ENCODE measurements around the gene SPATA31D1.
"Not testable (repeated sequence)": the region's sequence is repeated elsewhere in the genome, so short reads cannot be mapped to it uniquely, and the experiment has no call there.

The SPATA31D1 gene

GRCh38 chr9:81988472-81988871 is at the start of gene SPATA31D1:
Gene SPATA31D1, plus strand, starts transcription at chr9:81988772. Its CDS starts 47 bp downstream, at chr9:81988819.
- DNase-seq (ENCODE audit: low read depth): not testable (repeated sequence)

GRCh38 chr9:81943393-81943792 is 45.2 kb upstream of the SPATA31D1 start, which contains the start of gene SPATA31D3:
Gene SPATA31D3, plus strand, starts transcription at chr9:81943500. Its CDS starts 86 bp downstream, at chr9:81943586.
- not testable (repeated sequence) for DNase-seq (ENCODE audit: low read depth)

- not testable (repeated sequence) for DNase-seq (ENCODE audit: low read depth)
Observed at GRCh38 chr9:81948650-81949049, 39.9 kb upstream of the SPATA31D1 start.

- DNase-seq (ENCODE audit: low read depth): no peak
Observed at GRCh38 chr9:81953096-81953495, 35.5 kb upstream of the SPATA31D1 start.

- DNase-seq (ENCODE audit: low read depth): no peak
Observed at GRCh38 chr9:81955625-81956024, 32.9 kb upstream of the SPATA31D1 start.

DNA sequence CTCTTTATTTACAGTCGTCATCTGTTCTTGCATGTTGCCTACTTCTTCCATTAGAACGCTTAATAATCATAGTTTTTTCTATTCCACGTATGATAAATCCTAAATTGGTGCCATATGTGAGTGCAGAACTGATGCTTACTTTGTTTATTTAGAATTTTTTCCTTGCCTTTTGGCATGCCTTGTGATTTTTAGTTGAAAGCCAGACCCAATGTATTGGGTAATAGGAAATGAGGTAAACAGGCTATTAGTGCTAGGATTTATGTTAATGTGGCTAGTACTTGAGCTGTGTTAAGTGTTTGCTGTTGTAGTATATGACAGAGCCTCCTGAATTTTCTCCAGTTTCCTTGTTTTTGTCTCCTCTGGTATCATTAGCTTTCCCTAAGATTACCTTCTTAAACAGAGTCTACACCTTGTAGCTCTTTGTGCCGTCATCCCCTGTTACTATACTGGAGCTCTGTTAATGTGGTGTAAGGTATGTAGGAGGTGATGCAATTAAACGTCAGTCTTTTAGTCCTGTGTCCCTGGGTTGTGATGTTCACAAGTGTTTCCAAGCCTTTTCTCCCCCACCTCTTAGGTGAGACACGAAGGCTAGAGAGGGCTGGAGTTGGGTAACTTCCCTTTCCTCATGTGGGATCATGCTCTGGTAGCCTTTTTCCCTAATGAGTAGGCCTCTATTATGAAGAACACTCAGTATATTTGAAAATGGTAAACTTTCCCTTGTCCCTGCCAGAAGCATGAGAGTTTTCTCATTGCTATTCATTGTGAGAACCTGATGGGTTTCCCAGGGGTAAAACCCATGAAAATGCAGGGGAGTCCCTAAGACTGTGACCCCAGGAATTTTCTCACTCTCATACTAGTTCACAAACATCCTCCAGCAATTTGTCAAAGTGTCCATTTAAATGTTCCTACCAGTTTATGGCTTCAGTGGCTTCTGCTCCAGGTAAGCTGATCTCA is 24.1 kb upstream of the SPATA31D1 start:
- no peak for DNase-seq (ENCODE audit: low read depth)

DNA sequence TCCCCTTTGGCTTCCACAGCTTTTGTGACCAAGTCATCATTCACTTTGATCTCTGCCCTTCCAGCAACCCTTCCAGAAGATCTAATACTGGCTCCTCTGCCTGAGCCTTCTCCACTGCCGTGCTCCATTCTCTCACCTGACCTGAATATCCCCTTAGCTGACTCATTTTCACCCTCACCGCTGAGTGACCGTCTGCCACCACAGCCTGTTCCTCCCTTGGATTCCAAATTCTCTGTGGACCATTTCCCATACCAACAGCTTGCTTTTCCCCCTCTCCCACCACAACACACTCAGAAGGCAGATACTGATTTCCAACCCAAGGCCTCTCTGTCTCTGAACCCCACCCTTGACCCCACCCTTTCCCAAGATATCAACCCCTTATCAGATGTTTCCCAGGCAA is 20.5 kb upstream of the SPATA31D1 start:
- no peak for DNase-seq (ENCODE audit: low read depth)

GRCh38 chr9:81969971-81970370 is 18.6 kb upstream of the SPATA31D1 start:
- no peak for DNase-seq (ENCODE audit: low read depth)

DNA sequence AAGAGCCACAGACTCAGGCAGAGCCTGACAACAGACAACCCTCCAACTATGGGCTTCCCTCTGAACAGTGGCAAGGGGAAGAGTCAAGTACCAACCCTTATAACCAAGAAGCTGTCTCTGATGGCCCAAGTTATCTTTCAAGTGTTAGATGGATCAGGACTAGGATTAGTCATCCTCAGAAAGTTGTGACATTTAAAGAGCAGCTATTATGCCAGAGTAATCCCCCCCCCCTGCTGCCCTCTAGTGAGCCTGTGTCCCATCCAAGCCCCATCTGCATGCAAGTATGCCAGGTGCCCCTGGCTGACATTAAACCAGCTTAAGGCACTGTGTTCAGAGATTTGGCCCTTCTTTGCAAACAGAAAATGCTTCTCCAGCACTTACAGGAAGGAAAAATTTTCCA is 16.8 kb upstream of the SPATA31D1 start:
- no peak for DNase-seq (ENCODE audit: low read depth)

DNA sequence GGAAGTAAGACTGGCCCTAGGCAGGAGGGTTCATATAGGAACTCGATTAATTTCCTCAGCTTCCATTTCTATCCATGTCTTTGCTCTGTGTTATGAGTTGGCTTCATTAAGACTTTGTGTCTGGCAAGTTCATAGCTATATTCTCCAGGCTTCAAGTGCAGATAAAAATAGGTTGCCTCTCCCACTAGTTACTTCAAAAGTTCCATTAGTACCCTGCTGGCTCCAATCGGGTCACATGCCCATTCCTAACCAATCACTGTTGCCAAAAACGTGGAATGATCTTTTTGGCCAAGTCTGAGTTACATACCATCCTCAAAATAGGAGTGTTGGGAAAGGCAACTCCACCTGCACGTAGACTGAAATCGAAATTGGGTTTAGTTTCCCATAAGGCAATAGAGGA is 13.8 kb upstream of the SPATA31D1 start:
- no peak for DNase-seq (ENCODE audit: low read depth)

- no peak for DNase-seq (ENCODE audit: low read depth)
Observed at GRCh38 chr9:81976351-81976750, 12.2 kb upstream of the SPATA31D1 start.

DNA sequence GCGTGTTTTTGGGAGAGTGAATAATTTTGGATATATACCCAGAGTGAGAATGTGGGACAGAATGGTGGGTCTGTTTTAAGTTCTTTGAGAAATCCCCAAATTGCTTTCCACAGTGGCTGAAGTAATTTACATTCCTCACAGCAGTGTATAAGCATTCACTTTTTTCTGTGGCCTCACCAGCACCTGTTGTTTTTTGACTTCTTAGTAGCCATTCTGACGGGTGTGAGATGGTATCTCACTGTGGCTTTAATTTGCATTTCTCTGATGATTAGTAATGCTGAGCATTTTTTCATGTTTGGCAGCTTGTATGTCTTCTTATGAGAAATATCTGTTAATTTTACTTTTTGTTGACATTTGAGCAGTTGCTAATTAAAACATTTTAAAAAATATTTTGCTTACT is 9.4 kb upstream of the SPATA31D1 start:
- DNase-seq (ENCODE audit: low read depth): no peak

- no peak for DNase-seq (ENCODE audit: low read depth)
Observed at GRCh38 chr9:81980568-81980967, 8.0 kb upstream of the SPATA31D1 start.

- no peak for DNase-seq (ENCODE audit: low read depth)
Observed at GRCh38 chr9:81981883-81982282, 6.7 kb upstream of the SPATA31D1 start.

- DNase-seq (ENCODE audit: low read depth): no peak
Observed at GRCh38 chr9:81984928-81985327, 3.6 kb upstream of the SPATA31D1 start.

DNA sequence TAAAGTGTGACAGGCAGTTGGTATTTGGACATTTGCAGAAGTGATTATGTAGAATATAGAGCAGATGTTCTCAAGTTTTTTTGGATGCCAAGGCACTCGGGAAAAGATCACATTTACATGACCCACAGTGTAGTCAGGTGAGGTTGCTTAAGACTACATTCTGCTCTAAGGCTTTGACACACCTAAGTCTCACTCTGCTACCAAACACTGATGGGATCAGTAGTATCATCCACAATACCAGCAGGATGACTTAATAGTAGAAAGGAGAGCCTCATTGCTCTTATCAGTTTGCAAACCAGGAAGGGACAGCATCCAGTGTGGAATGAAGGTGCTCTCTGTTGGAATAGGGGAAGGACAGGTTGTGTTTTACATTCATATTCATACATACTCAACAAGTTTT is 2.5 kb upstream of the SPATA31D1 start:
- no peak for DNase-seq (ENCODE audit: low read depth)

GRCh38 chr9:81989700-81990099 is 1.1 kb downstream of the SPATA31D1 start:
- DNase-seq (ENCODE audit: low read depth): no peak

- DNase-seq (ENCODE audit: low read depth): no peak
Observed at GRCh38 chr9:81993656-81994055, 5.1 kb downstream of the SPATA31D1 start.

GRCh38 chr9:81999806-82000205 is 11.2 kb downstream of the SPATA31D1 start:
- no peak for DNase-seq (ENCODE audit: low read depth)

GRCh38 chr9:82010711-82011110 is 22.1 kb downstream of the SPATA31D1 start:
- no peak for DNase-seq (ENCODE audit: low read depth)

GRCh38 chr9:82011133-82011532 is 22.6 kb downstream of the SPATA31D1 start:
- no peak for DNase-seq (ENCODE audit: low read depth)

DNA sequence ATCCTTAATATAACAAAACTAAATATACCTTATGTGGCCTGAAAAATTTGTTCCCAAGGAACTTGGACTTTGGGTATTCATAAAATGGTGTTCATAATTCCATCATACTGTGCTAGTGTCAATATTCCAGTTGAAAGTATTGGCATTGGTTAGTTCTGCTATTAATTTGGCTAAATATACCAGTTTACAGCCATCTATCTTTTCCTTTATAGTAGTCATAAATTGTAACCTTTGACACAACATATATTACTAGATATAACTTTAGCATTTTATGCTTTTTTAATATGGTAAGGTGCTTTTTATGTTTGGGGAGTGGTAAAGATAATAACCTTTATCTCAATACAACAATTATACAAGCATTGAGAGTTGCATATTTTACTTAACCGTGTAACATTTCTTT is 23.7 kb downstream of the SPATA31D1 start:
- no peak for DNase-seq (ENCODE audit: low read depth)

- no peak for DNase-seq (ENCODE audit: low read depth)
Observed at GRCh38 chr9:82020331-82020730, 31.8 kb downstream of the SPATA31D1 start.

- DNase-seq (ENCODE audit: low read depth): no peak
Observed at GRCh38 chr9:82021198-82021597, 32.6 kb downstream of the SPATA31D1 start.

Measured in stimulated activated CD8-positive, alpha-beta memory T cell treated with anti-CD3 and anti-CD28 coated beads, Interleukin-15, amount 100 ng/mL, for 24 hours (primary cell).